ENCODE data around the gene TRAPPC2L.

TRAPPC2L gene

GRCh38 chr16:88862968-88863367, 6.0 kb downstream of the TRAPPC2L start:
- DNase-seq: no peak

DNA sequence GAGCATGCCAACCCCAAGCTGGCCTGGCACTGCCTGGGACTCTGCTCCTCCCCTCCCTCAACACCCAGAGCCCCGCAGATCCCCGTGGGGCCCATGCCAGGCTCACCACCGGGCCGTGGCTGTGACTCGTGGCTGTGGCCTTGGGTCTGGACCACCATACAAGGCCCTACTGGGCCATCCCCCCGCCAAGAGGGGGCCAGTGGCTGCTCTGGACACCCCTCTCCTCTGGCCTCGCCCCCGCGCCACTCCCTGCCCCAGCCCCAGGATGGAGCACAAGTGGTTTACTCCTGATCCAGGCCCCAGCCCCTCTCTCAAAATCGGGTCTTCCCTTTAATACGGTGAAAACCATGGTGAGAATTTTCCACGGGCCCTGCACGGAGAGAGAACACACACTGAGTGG, 6.5 kb downstream of the TRAPPC2L start:
- no peak for DNase-seq

GRCh38 chr16:88864099-88864498, 7.2 kb downstream of the TRAPPC2L start:
- no peak for DNase-seq

DNA sequence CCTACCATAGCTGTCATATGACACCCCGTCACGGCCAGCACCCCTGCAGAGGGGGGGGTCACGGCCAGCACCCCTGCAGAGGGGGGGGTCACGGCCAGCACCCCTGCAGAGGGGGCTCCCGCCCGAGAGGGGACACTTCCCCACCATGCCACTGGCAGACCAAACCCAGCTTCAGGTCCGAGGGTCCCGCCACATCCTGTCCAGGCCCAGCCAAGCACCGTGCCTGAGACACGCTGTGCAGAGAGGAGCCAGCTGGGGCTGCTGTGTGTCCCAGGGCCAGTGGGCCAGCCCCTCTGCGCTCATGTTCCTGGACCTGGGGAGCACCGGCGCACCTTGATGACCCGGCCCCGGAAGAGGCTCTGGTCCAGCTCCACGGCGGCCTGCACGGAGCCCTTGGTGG, 7.6 kb downstream of the TRAPPC2L start:
- DNase-seq: no peak

GRCh38 chr16:88865310-88865709, 8.4 kb downstream of the TRAPPC2L start:
- DNase-seq: no peak

DNA sequence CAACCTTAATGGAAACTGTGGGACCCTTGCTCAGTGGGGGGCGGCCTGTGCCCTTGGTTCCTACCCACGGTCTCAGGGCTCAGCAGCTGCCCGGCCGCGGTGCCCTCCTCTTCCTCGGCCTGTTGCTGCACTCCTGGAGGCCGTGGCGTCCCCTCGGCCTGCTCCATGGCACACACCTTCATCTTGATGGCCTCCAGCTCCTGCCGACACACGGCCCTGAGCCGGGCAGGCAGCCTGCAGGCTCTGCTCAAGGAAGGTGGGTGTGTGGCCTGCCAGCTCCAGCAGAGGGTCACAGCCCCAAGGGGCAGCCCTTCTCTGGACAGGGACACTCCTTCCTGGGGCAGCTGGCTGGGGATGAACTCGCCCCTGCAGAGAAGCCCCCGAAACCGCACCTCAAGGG, 8.8 kb downstream of the TRAPPC2L start:
- DNase-seq: no peak

DNA sequence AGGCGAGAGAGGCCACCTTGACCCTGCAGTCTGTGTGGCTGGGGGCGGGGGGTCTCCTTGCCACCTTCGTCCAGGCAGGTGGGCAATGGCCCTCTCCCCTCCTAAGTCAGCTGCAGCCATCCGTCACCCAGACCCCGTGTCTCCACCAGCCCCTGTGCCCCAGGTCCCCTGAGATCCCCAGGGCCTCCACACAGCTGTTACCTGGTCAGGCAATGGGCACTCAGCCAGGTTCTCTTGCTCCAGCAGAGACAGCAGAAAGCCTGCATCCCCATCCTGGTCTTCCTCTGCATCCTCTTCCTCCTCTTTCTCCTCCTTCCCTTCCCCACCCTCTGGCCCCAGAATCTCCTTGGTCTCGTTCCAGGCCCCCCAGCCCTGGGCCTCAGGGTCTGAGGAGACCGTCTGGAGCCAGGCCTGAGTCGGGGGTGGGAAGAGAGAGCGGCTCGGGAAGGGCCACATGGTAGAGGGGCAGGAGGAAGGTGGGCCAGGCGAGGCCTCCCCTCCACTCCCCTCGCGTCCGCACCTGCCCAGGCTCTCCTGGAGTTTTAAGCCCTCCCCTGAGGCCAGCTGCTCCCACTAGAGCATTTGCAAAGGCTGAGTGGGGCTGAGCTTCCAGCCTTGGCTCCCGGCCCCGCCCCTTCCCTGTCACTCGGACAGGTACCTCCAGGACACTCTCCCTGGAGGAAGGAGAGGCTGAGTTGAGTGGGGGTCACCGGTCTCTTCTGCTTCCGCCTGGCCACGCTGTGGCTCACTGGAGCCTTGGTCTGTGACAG, 9.4 kb downstream of the TRAPPC2L start, which contains the start of gene PABPN1L:
TSS of gene PABPN1L (minus strand) at position 510 of the 770 bp plus-strand sequence. CDS start at position 456, 54 bp downstream.
- DNase-seq: no peak

GRCh38 chr16:88867581-88868246, 10.8 kb downstream of the TRAPPC2L start:
- no peak for DNase-seq

- DNase-seq: no peak
These were observed 12.2 kb downstream of the TRAPPC2L start for GRCh38 chr16:88868974-88869672.

DNA sequence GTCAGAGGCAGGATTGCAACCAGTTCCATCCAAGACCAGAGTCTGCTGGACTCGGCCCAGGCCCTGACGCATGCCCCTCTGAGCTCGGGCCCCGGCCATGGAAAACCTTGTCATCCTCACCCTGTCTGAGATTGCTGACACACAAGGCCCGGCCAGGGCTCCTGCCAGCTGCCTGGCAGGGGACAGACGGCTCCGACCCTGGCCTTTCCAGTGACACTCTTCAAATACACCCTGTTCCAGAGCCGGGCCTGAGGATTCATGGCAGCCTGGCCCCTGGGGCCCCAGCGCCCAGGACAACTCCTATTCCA, 12.7 kb downstream of the TRAPPC2L start:
- no peak for DNase-seq

DNA sequence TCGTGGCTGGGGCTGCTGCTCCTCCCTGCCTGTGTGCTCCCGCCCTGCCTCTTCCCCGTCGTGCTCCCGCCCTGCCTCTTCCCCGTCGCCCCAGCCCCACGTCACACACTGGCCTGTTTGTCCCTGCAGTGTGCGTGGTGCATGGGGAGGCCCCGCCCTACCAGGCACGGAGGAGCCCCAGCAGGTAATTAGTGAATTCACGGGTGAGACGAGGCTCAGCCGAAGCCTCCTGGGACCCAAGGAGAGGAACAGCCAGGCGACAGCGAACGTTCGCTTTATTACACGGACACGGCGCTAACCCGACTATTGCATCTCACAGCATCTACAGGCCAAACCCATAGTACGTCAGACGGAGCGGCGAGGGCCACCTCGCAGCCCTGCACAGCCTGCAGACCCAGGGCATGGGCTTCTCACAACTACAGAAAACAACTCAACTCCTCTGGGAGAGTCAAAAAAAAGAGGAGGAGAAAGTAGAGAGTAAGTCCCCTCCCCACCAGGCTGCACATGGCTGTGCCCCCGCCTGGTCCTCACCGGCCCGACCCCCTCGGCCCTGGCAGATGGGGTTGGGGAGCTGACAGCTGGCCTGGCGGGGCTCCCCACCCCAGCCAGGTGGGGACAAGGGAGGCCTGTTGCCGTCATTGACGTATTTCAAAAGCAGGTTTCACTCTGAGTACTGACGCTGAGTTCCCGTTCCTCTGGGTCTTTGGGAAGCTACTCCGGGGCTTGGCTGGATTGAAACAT, 13.9 kb downstream of the TRAPPC2L start:
- no peak for DNase-seq

GRCh38 chr16:88871349-88871702, 14.4 kb downstream of the TRAPPC2L start:
- no peak for DNase-seq

- DNase-seq: no peak
These were observed 14.9 kb downstream of the TRAPPC2L start for GRCh38 chr16:88871730-88872416.

DNA sequence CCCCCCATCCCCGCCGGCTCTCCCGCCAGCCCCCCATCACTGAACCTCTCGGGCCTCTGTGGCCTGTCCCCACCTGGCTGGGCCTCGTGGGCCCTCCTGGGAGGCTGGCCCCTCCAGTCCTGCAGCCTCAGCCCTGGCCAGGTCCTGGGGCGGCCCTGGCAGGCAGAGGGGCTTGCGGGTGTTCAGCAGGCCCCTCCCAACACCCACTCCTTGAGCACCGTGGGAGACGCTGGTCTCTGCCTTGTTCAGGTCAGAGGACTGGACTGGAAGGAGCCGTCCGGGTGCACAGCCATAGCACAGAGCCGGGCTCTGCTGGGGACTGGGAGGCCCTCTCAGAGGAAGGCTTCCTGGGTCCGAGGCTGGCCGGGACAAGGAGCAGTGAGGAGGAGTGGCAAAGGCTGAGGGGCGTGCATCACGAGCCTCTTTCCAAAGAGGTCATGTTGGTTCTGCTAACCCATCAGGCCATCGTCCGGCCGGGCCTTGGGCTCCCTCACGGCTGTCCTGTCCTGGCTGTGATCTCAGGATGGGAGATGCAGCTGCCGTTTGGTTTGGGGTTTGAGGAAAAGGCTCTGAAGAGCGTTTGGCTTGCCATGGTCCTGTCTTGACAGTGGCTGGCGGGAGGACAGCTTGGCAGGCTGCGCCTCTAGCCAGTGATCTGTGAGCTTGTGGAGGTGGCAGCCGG, 15.9 kb downstream of the TRAPPC2L start:
- DNase-seq: no peak

DNA sequence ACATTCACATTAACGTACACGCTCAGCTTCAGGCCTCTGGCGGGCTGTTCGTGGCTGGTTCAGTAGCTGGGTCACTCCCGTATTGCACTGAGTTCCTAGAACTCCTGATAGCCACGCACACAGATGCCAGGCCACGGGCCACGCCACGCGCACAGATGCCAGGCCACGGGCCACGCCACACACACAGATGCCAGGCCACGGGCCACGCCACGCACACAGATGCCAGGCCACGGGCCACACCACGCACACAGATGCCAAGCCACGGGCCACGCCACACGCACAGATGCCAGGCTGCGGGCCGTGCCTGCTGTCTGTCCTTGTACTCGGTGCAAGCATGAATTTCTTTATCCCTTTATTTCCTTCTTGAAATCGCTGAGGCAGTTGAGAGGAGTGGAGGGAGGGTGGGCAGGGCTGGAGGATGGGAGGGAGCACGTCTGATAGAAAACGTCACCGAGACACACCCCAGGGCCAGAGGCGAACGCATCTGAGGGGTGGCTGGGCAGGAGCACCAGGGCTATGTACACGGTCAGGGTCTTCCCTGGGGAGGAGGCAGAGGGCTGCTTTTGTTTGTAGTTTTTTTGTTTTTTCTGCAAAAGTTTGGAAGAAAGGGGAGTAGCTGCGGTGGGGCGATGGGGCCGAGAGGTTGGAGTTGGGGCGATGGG, 18.1 kb downstream of the TRAPPC2L start:
- no peak for DNase-seq

DNA sequence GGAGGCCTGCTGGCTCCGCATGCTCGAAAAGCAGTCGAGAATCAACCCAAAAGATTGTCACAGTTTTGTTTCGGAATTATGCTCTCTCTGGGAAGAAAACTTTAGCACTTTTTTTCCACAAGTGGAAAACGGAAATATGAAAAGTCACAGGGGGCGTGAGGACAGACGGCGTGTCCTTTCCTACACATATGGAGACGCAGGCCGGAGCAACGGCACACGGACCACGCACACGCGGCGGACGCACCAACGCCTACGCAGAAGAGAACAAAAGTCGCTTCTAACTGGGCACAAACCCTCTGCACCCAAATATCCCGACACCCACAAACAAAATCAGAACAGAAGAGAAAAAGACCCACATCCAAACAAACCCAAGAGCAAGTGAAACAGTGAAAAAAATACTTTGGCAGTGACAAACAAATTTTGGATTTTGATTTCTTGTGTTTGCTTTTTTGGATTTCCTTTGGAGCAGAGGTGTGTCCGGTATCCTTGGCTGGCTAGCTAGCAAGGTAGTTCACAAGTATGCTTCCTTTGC, 18.8 kb downstream of the TRAPPC2L start:
- DNase-seq: no peak

GRCh38 chr16:88876942-88877526, 20.1 kb downstream of the TRAPPC2L start:
- no peak for DNase-seq

- no peak for DNase-seq
These were observed 20.8 kb downstream of the TRAPPC2L start for GRCh38 chr16:88877564-88878289.

GRCh38 chr16:88878356-88878755, 21.4 kb downstream of the TRAPPC2L start:
- no peak for DNase-seq
